GM23338 (cell line): ENCODE data around the gene RPF1. TPM values are rescaled to one million over a fixed set of nuclear protein-coding genes. Genes with fewer than 3 reads are reported as not detected.

ENCODE experiments used
- ATAC-seq: fragments of 200-7000 bp; cut with Tn5 transposase; 3 replicates; pipeline ENCODE4 v1.9.1; 2020
- DNase-seq: peaks from one replicate; pipeline ENCODE4 v3.0.0-alpha.2; 2015; ENCODE audit warnings: low spot score
- H2AFZ ChIP-seq: fragments of 200-600 bp; sonication (generic); 2 replicates; pipeline ENCODE4 v1.8.0; 2016; ENCODE audit warnings: antibody characterized with exemption, mild to moderate bottlenecking, moderate library complexity
- H3F3A ChIP-seq: fragments of 200-600 bp; sonication (generic); replicated peaks from 2 replicates; pipeline ENCODE4 v1.8.0; 2017; ENCODE audit warnings: antibody characterized with exemption, mixed run types, low read depth
- H3K27ac ChIP-seq: fragments of 200-600 bp; sonication (generic); 2 replicates; pipeline ENCODE4 v1.6.1; 2016; ENCODE audit warnings: low read depth
- H3K27me3 ChIP-seq: fragments of 200-600 bp; sonication (generic); 2 replicates; pipeline ENCODE4 v1.8.0; 2016; ENCODE audit warnings: mild to moderate bottlenecking, mixed run types, moderate library complexity; ENCODE audit not compliant: insufficient read depth
- H3K36me3 ChIP-seq: fragments of 200-600 bp; sonication (generic); 2 replicates; pipeline ENCODE4 v1.8.0; 2016; ENCODE audit warnings: mild to moderate bottlenecking; ENCODE audit not compliant: insufficient read depth
- H3K4me1 ChIP-seq: fragments of 200-600 bp; sonication (generic); 2 replicates; pipeline ENCODE4 v1.8.0; 2016; ENCODE audit warnings: mild to moderate bottlenecking, moderate library complexity; ENCODE audit not compliant: insufficient read depth
- H3K4me2 ChIP-seq: fragments of 200-600 bp; sonication (generic); 2 replicates; pipeline ENCODE4 v1.7.1; 2017; ENCODE audit warnings: mixed run types
- H3K4me3 ChIP-seq: fragments of 200-600 bp; sonication (generic); 2 replicates; pipeline ENCODE4 v1.6.1; 2016; ENCODE audit warnings: mixed run types
- H3K79me2 ChIP-seq: fragments of 200-600 bp; sonication (generic); replicated peaks from 2 replicates; pipeline ENCODE4 v1.8.0; 2017; ENCODE audit warnings: mild to moderate bottlenecking; ENCODE audit not compliant: insufficient read depth
- H3K9me2 ChIP-seq: fragments of 200-600 bp; sonication (generic); 2 replicates; pipeline ENCODE4 v1.8.0; 2017; ENCODE audit not compliant: insufficient read depth
- H4K20me1 ChIP-seq: fragments of 200-600 bp; sonication (generic); replicated peaks from 2 replicates; pipeline ENCODE4 v1.8.0; 2017; ENCODE audit warnings: mild to moderate bottlenecking; ENCODE audit not compliant: insufficient read depth
- H3K27ac Mint-ChIP-seq: 2 replicates; pipeline ENCODE4 v1.8.0; 2020; ENCODE audit warnings: inconsistent platforms, mild to moderate bottlenecking, moderate library complexity, mixed read lengths
- H3K27me3 Mint-ChIP-seq: 3 replicates; pipeline ENCODE4 v1.8.0; 2022; ENCODE audit warnings: low read depth, mild to moderate bottlenecking, moderate library complexity, mixed read lengths, inconsistent platforms; ENCODE audit not compliant: insufficient read depth, poor library complexity
- H3K36me3 Mint-ChIP-seq: 3 replicates; pipeline ENCODE4 v1.8.0; 2021; ENCODE audit warnings: low read depth, mild to moderate bottlenecking, inconsistent platforms, moderate library complexity, mixed read lengths
- H3K4me1 Mint-ChIP-seq: 3 replicates; pipeline ENCODE4 v1.8.0; 2020; ENCODE audit warnings: mild to moderate bottlenecking, inconsistent platforms, mixed read lengths
- H3K4me3 Mint-ChIP-seq: 3 replicates; pipeline ENCODE4 v1.8.0; 2021; ENCODE audit warnings: moderate library complexity, mild to moderate bottlenecking, inconsistent platforms, mixed read lengths
- H3K9me3 Mint-ChIP-seq: 3 replicates; pipeline ENCODE4 v1.8.0; 2020; ENCODE audit warnings: moderate library complexity, mild to moderate bottlenecking, inconsistent platforms, mixed read lengths
- CREB1 ChIP-seq: fragments of 250-450 bp; sonication (Bioruptor Pico); IDR thresholded peaks from 2 replicates; pipeline ENCODE4 v1.5.0; 2020; ENCODE audit warnings: low read depth, mild to moderate bottlenecking, moderate library complexity
- CTCF ChIP-seq, 2 experiments: fragments of 200-600 bp in 1 of 2; sonication (generic) in 1 of 2; conservative IDR thresholded peaks; 2 replicates each; pipeline versions ENCODE4 v1.5.1 to v1.6.1; 2016 to 2017; ENCODE audit warnings: antibody characterized with exemption in 2 of 2, low read depth in 2 of 2, mild to moderate bottlenecking in 2 of 2, moderate library complexity in 1 of 2
- ETS1 ChIP-seq: IDR thresholded peaks from 2 replicates; pipeline ENCODE4 v1.6.1; 2016; ENCODE audit warnings: antibody characterized with exemption
- EZH2 ChIP-seq: fragments of 200-600 bp; sonication (generic); IDR thresholded peaks from one replicate; pipeline ENCODE4 v1.8.0; 2017; ENCODE audit warnings: antibody characterized with exemption, mild to moderate bottlenecking, low read depth; ENCODE audit not compliant: unreplicated experiment
- JUNB ChIP-seq: IDR thresholded peaks from one replicate; pipeline ENCODE4 v1.6.1; 2016; ENCODE audit warnings: antibody characterized with exemption; ENCODE audit not compliant: unreplicated experiment
- REST ChIP-seq: IDR thresholded peaks from one replicate; pipeline ENCODE4 v1.6.1; 2018; ENCODE audit warnings: antibody characterized with exemption; ENCODE audit not compliant: unreplicated experiment
- STAT1 ChIP-seq: IDR thresholded peaks from one replicate; pipeline ENCODE4 v1.6.1; 2016; ENCODE audit warnings: antibody characterized with exemption; ENCODE audit not compliant: unreplicated experiment
- ZNF114 ChIP-seq: fragments of 250-450 bp; sonication (Bioruptor Pico); IDR thresholded peaks from 2 replicates; pipeline ENCODE4 v1.5.0; 2020; ENCODE audit warnings: mild to moderate bottlenecking, moderate library complexity
- ZNF331 ChIP-seq: fragments of 250-450 bp; sonication (Bioruptor Pico); IDR thresholded peaks from 2 replicates; pipeline ENCODE4 v1.5.0; 2020; ENCODE audit warnings: low read depth, mild to moderate bottlenecking, moderate library complexity
- polyA plus RNA-seq: library from polyadenylated mRNA; unstranded; fragments of >200 nt; fragmentation: Nextera tagmentation; extraction: Ambion mirVana; gene quantifications from 2 replicates; pipeline ENCODE4 v1.2.1, GENCODE V29; 2016
- total RNA-seq: library from RNA; depleted of rRNA; stranded (reverse); fragments of >200 nt; shearing (Covaris generic); gene quantifications from 2 replicates; pipeline ENCODE4 v1.2.3, GENCODE V29; 2014

Gene RPF1
- total and polyA plus RNA-seq, 2 experiments from 2014 or later, result 56.4 to 57.1 TPM

- no peak for TF ChIP-seq ZNF331 (CRISPR knock-in tag)
- no peak for TF ChIP-seq CTCF (conservative IDR thresholded peaks at IDR 0.05; ENCODE audit: low read depth in 2 of 2)
- TF ChIP-seq EZH2, result no peak
- TF ChIP-seq CREB1 (CRISPR knock-in tag), result no peak
- no peak for TF ChIP-seq REST
- TF ChIP-seq JUNB, result no peak
- TF ChIP-seq STAT1, result no peak
- no peak for TF ChIP-seq ZNF114 (CRISPR knock-in tag)
Observed at GRCh38 chr1:84496498-84496897, 17.4 kb downstream of the RPF1 start (continued).

GRCh38 chr1:84497631-84498275, 18.7 kb downstream of the RPF1 start:
- DNase-seq, result no peak
- H3K36me3 ChIP-seq, result peaks cover 16% of the 10 kb centered on the region; the same call in 1 of the 2 replicates
- H3K27ac ChIP-seq, result no peak overlapping the region
- no peak overlapping the region for H3K4me2 ChIP-seq
- Mint-ChIP-seq H3K9me3 (no peaks in the 10 kb centered on the region), H3K4me1 (peaks cover 23% of the 10 kb centered on the region), H3K27ac (no peak overlapping the region), H3K4me3 (no peak overlapping the region), H3K36me3 (peaks cover 54% of the 10 kb centered on the region), H3K27me3 (peaks cover 3% of the 10 kb centered on the region)
- H2AFZ ChIP-seq, result no peak overlapping the region
- H3K4me3 ChIP-seq, result no peak overlapping the region
- H3K79me2 ChIP-seq, result peaks cover 26% of the 10 kb centered on the region
- H4K20me1 ChIP-seq, result peaks cover 4% of the 10 kb centered on the region
- H3K9me2 ChIP-seq, result no peaks in the 10 kb centered on the region
- no peaks in the 10 kb centered on the region for H3K27me3 ChIP-seq
- H3F3A ChIP-seq, result no peaks in the 10 kb centered on the region
- H3K4me1 ChIP-seq, result peaks cover 18% of the 10 kb centered on the region
- ATAC-seq, result no peak
- TF ChIP-seq ETS1, result no peak
